DMS114 treated with DMSO at 0.1 percent for 48 hours (cell line): ENCODE data around the gene CCR1.
"Not testable (repeated sequence)": the region's sequence is repeated elsewhere in the genome, so short reads cannot be mapped to it uniquely, and the experiment has no call there.

Experiments used
- DNase-seq: peaks from one replicate; lab custom pipeline; 2025; ENCODE audit not compliant: unreplicated experiment; lab: John Stamatoyannopoulos, UW

The CCR1 gene

DNA sequence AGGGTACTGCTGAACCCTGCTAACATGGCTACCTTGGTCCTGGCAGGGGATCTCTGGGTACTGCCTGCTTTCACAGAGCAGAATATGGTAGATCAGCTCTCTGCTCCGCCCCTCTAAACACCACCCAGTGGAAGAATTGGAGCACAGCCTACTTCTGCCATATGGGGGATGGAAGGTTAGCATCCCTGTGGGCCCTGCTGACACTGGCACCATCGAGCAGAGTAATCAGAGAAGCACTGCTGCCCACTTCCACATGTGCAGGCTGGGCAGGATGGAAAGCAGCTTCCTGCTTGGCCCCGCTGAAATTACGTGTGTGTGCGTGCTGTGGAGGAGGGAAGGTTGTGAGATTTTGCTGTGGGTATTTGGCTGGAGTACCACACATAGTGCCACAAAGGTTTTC is 24.8 kb downstream of the CCR1 start:
- no peak for DNase-seq

DNA sequence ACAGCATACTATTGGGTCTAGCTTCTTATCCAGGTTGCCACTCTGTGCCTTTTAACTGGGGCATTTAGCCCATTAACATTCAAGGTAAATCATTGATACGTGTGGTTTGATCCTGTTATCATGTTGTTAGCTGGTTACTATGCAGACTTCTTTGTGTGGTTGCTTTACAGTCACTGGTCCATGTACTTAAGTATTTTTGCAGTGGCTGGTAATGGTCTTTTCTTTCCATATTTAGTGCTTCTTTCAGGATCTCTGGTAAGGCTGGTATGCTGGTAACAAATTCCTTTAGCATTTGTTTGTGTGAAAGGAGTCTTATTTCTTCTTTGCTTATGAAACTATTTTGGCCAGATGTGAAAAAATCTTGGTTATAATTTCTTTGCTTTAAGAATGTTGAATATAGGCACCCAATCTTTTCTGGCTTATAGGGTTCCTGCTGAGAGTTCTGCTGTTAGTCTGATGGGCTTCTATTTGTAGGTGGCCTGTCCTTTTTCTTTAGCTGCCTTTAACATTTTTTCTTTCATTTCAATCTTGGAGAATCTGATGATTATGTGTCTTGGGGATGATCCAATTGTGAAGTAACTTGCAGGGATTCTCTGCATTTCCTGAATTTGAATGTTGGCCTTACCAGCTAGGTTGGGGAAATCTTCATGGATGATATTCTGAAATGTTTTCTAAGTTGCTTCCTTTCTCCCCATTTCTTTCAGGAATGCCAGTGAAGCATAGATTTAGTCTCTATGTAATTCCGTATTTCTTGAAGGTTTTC is 39.3 kb downstream of the CCR1 start:
- DNase-seq, result no peak

DNA sequence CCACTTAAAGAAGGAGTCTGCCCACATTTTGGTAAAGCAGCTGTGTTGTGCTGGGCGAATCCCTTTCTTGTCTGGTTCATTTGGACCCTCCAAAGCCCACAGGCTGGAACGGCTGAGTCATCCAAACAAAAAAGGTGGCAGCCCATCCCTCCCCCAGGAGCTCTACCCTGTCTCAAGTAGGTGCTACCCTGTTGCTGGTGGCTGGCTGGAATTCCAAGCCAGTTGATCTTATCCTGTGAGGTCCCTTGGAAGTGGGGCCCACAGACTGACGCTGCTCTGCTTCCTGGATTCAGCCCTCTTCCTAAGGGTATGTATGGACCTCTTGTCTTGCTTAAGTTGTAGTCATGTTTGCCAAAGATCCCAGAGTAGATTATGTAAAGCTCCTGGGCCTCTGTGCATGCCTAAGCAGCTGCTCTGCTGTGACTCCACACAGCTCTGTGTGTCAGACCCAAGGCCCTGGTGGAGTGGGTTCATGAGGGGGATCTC is 44.5 kb downstream of the CCR1 start:
- DNase-seq, result no peak

DNA sequence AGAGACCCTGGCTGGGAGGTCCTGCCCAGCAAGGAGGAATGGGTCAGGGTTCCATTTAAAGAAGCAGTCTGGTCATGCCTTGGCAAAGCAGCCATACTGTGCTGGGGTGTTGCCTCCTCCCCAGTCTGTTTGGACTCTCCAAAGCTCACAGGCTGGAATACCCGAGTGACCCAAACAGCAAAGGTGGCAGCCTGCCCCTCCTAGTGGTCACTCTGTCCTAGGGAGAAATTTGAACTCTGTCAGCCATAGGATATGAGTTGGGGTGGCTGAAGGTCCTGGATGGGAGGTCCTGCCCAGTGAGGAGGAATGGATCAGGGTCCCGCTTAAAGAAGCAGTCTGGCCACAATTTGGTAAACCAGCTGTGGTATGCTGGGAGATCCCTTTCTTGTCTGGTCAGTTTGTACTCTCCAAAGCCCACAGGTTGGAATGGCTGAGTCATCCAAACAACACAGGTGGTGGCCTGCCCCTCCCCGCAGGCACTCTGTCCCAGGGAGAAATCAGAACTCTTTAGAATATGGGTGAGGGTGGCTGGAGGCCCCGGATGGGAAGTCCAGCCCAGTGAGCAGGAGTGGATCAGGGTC is 45.0 kb downstream of the CCR1 start:
- no peak for DNase-seq

DNA sequence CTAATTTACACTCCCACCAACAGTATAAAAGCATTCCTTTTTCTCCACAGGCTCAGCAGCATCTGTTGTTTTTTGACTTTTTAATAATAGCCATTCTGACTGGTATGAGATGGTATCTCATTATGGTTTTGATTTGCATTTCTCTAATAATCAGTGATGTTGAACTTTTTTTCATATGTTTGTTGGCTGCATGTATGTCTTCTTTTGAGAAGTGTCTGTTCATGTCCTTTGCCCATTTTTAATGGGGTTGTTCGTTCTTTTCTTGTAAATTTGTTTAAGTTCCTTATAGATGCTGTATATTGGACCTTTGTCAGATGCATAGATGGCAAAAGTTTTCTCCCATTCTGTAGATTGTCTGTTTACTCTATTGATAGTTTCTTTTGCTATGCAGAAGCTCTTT is 50.4 kb downstream of the CCR1 start:
- not testable (repeated sequence) for DNase-seq

DNA sequence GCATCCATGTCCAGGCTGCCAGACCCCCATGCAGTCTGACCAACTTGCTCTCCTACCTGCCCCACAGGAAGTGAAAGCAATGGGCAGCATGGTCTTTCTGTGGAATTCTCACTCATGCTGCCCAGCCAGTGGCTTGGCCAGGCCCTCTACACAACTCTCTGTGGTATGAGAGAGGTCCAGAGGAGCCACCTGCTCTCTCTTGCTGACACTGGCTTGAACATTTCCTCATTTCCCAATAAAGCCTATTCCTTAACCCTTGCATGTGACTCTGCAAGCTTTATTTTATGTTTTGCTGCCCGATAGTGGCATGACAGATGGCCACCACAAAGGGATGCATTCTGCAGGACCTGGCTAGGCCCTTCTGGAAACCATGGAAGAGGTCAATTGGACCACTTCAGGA is 53.8 kb downstream of the CCR1 start:
- no peak for DNase-seq
